ENCODE measurements around the gene NXPH2.

Gene NXPH2

GRCh38 chr2:138730497-138731030 is 49.6 kb downstream of the NXPH2 start:
- DNase-seq = no peak
- Histone ChIP-seq H3K9me3 (ENCODE audit: control insufficient read depth, low read length) (no peaks in the 10 kb centered on the region), H3K27ac (ENCODE audit: insufficient read depth, low read length, poor library complexity, severe bottlenecking) (no peak overlapping the region), H3K4me3 (ENCODE audit: insufficient read depth, low read depth, low read length, poor library complexity, severe bottlenecking) (no peak overlapping the region), H3K27me3 (replicated peaks; ENCODE audit: control insufficient read depth, insufficient read depth, low read length, poor library complexity, severe bottlenecking) (no peaks in the 10 kb centered on the region), H3K4me1 (ENCODE audit: control insufficient read depth, insufficient read depth, low read length, poor library complexity, severe bottlenecking) (no peaks in the 10 kb centered on the region), H3K36me3 (ENCODE audit: control insufficient read depth, insufficient read depth, low read length) (no peaks in the 10 kb centered on the region)

- no peaks in the 10 kb centered on the region for H3K27me3 ChIP-seq (replicated peaks; ENCODE audit: control insufficient read depth, insufficient read depth, low read length, poor library complexity, severe bottlenecking)
- DNase-seq = no peak
- no peaks in the 10 kb centered on the region for H3K4me1 ChIP-seq (ENCODE audit: control insufficient read depth, insufficient read depth, low read length, poor library complexity, severe bottlenecking)
- no peak overlapping the region for H3K4me3 ChIP-seq (ENCODE audit: insufficient read depth, low read depth, low read length, poor library complexity, severe bottlenecking)
- no peaks in the 10 kb centered on the region for H3K36me3 ChIP-seq (ENCODE audit: control insufficient read depth, insufficient read depth, low read length)
- H3K27ac ChIP-seq (ENCODE audit: insufficient read depth, low read length, poor library complexity, severe bottlenecking) = no peak overlapping the region
- H3K9me3 ChIP-seq (ENCODE audit: control insufficient read depth, low read length) = no peaks in the 10 kb centered on the region
Observed at GRCh38 chr2:138727956-138728355, 52.2 kb downstream of the NXPH2 start.

GRCh38 chr2:138726681-138727080 is 53.5 kb downstream of the NXPH2 start:
- Histone ChIP-seq H3K27me3 (replicated peaks; ENCODE audit: control insufficient read depth, insufficient read depth, low read length, poor library complexity, severe bottlenecking) (no peaks in the 10 kb centered on the region), H3K36me3 (ENCODE audit: control insufficient read depth, insufficient read depth, low read length) (no peaks in the 10 kb centered on the region), H3K4me1 (ENCODE audit: control insufficient read depth, insufficient read depth, low read length, poor library complexity, severe bottlenecking) (no peaks in the 10 kb centered on the region), H3K27ac (ENCODE audit: insufficient read depth, low read length, poor library complexity, severe bottlenecking) (no peak overlapping the region), H3K4me3 (ENCODE audit: insufficient read depth, low read depth, low read length, poor library complexity, severe bottlenecking) (no peak overlapping the region), H3K9me3 (ENCODE audit: control insufficient read depth, low read length) (no peaks in the 10 kb centered on the region)
- no peak for DNase-seq

GRCh38 chr2:138724729-138725459 is 55.3 kb downstream of the NXPH2 start:
- Histone ChIP-seq H3K4me3 (ENCODE audit: insufficient read depth, low read depth, low read length, poor library complexity, severe bottlenecking) (no peak overlapping the region), H3K27me3 (replicated peaks; ENCODE audit: control insufficient read depth, insufficient read depth, low read length, poor library complexity, severe bottlenecking) (no peaks in the 10 kb centered on the region), H3K27ac (ENCODE audit: insufficient read depth, low read length, poor library complexity, severe bottlenecking) (no peak overlapping the region), H3K4me1 (ENCODE audit: control insufficient read depth, insufficient read depth, low read length, poor library complexity, severe bottlenecking) (no peaks in the 10 kb centered on the region), H3K36me3 (ENCODE audit: control insufficient read depth, insufficient read depth, low read length) (no peaks in the 10 kb centered on the region), H3K9me3 (ENCODE audit: control insufficient read depth, low read length) (no peaks in the 10 kb centered on the region)
- no peak for DNase-seq

- Histone ChIP-seq H3K27me3 (replicated peaks; ENCODE audit: control insufficient read depth, insufficient read depth, low read length, poor library complexity, severe bottlenecking) (no peaks in the 10 kb centered on the region), H3K4me3 (ENCODE audit: insufficient read depth, low read depth, low read length, poor library complexity, severe bottlenecking) (no peak overlapping the region)
- no peak for DNase-seq
Observed at GRCh38 chr2:138724327-138724726, 55.9 kb downstream of the NXPH2 start.

GRCh38 chr2:138723196-138723987 is 56.8 kb downstream of the NXPH2 start:
- Histone ChIP-seq H3K36me3 (ENCODE audit: control insufficient read depth, insufficient read depth, low read length) (no peaks in the 10 kb centered on the region), H3K4me1 (ENCODE audit: control insufficient read depth, insufficient read depth, low read length, poor library complexity, severe bottlenecking) (no peaks in the 10 kb centered on the region), H3K4me3 (ENCODE audit: insufficient read depth, low read depth, low read length, poor library complexity, severe bottlenecking) (no peak overlapping the region), H3K9me3 (ENCODE audit: control insufficient read depth, low read length) (no peaks in the 10 kb centered on the region), H3K27ac (ENCODE audit: insufficient read depth, low read length, poor library complexity, severe bottlenecking) (no peak overlapping the region), H3K27me3 (replicated peaks; ENCODE audit: control insufficient read depth, insufficient read depth, low read length, poor library complexity, severe bottlenecking) (no peaks in the 10 kb centered on the region)
- no peak for DNase-seq

More at GRCh38 chr2:138724327-138724726, 55.9 kb downstream of the NXPH2 start:
- H3K36me3 ChIP-seq (ENCODE audit: control insufficient read depth, insufficient read depth, low read length) = no peaks in the 10 kb centered on the region
- no peak overlapping the region for H3K27ac ChIP-seq (ENCODE audit: insufficient read depth, low read length, poor library complexity, severe bottlenecking)
- H3K9me3 ChIP-seq (ENCODE audit: control insufficient read depth, low read length) = no peaks in the 10 kb centered on the region
- no peaks in the 10 kb centered on the region for H3K4me1 ChIP-seq (ENCODE audit: control insufficient read depth, insufficient read depth, low read length, poor library complexity, severe bottlenecking)

GRCh38 chr2:138722316-138722715 is 57.9 kb downstream of the NXPH2 start:
- Histone ChIP-seq H3K4me3 (ENCODE audit: insufficient read depth, low read depth, low read length, poor library complexity, severe bottlenecking) (no peak overlapping the region), H3K36me3 (ENCODE audit: control insufficient read depth, insufficient read depth, low read length) (no peaks in the 10 kb centered on the region), H3K9me3 (ENCODE audit: control insufficient read depth, low read length) (no peaks in the 10 kb centered on the region), H3K27ac (ENCODE audit: insufficient read depth, low read length, poor library complexity, severe bottlenecking) (no peak overlapping the region), H3K4me1 (ENCODE audit: control insufficient read depth, insufficient read depth, low read length, poor library complexity, severe bottlenecking) (no peaks in the 10 kb centered on the region), H3K27me3 (replicated peaks; ENCODE audit: control insufficient read depth, insufficient read depth, low read length, poor library complexity, severe bottlenecking) (no peaks in the 10 kb centered on the region)
- no peak for DNase-seq

- no peak for DNase-seq
- Histone ChIP-seq H3K36me3 (ENCODE audit: control insufficient read depth, insufficient read depth, low read length) (no peaks in the 10 kb centered on the region), H3K4me3 (ENCODE audit: insufficient read depth, low read depth, low read length, poor library complexity, severe bottlenecking) (no peak overlapping the region), H3K27ac (ENCODE audit: insufficient read depth, low read length, poor library complexity, severe bottlenecking) (no peak overlapping the region), H3K27me3 (replicated peaks; ENCODE audit: control insufficient read depth, insufficient read depth, low read length, poor library complexity, severe bottlenecking) (no peaks in the 10 kb centered on the region), H3K9me3 (ENCODE audit: control insufficient read depth, low read length) (no peaks in the 10 kb centered on the region), H3K4me1 (ENCODE audit: control insufficient read depth, insufficient read depth, low read length, poor library complexity, severe bottlenecking) (no peaks in the 10 kb centered on the region)
Observed at GRCh38 chr2:138720035-138720838, 60.0 kb downstream of the NXPH2 start.

GRCh38 chr2:138718405-138718804 is 61.8 kb downstream of the NXPH2 start:
- no peak overlapping the region for H3K27ac ChIP-seq (ENCODE audit: insufficient read depth, low read length, poor library complexity, severe bottlenecking)
- no peaks in the 10 kb centered on the region for H3K36me3 ChIP-seq (ENCODE audit: control insufficient read depth, insufficient read depth, low read length)
- H3K4me3 ChIP-seq (ENCODE audit: insufficient read depth, low read depth, low read length, poor library complexity, severe bottlenecking) = no peak overlapping the region
- H3K27me3 ChIP-seq (replicated peaks; ENCODE audit: control insufficient read depth, insufficient read depth, low read length, poor library complexity, severe bottlenecking) = no peaks in the 10 kb centered on the region
- no peak for DNase-seq
- no peaks in the 10 kb centered on the region for H3K4me1 ChIP-seq (ENCODE audit: control insufficient read depth, insufficient read depth, low read length, poor library complexity, severe bottlenecking)
- H3K9me3 ChIP-seq (ENCODE audit: control insufficient read depth, low read length) = no peaks in the 10 kb centered on the region

All from effector memory CD4-positive, alpha-beta T cell (primary cell).